Gastroesophageal sphincter (tissue), 4 donors: ENCODE measurements around the gene USP40. TPM values are rescaled to one million over a fixed set of nuclear protein-coding genes. Genes with fewer than 3 reads are reported as not detected.

Source experiments
- ATAC-seq: fragments of 150-250 bp; one replicate; pipeline ENCODE4 v1.9.1; 2016; ENCODE audit warnings: mild to moderate bottlenecking, moderate library complexity
- H3K27ac ChIP-seq, 4 donors: fragments of 200-600 bp; sonication (generic) in 3 of 4; 1 replicate in 3 of 4; 2 replicates in 1 of 4; pipeline ENCODE4 v1.5.1; 2016 to 2019
- H3K27me3 ChIP-seq: fragments of 200-600 bp; sonication (generic); one replicate; pipeline ENCODE4 v1.5.1; 2019
- H3K36me3 ChIP-seq, 2 donors: fragments of 200-600 bp; sonication (generic); one replicate each; pipeline ENCODE4 v1.5.1; 2019; ENCODE audit warnings: control low read depth in 1 of 2
- H3K4me1 ChIP-seq, 3 donors: fragments of 200-600 bp; sonication (generic); 1 replicate in 2 of 3; 2 replicates in 1 of 3; pipeline ENCODE4 v1.5.1; 2016 to 2019; ENCODE audit warnings: control low read depth in 2 of 3
- H3K4me3 ChIP-seq, 2 donors: fragments of 200-600 bp; sonication (generic); one replicate each; pipeline ENCODE4 v1.5.1; 2019; ENCODE audit warnings: mild to moderate bottlenecking in 1 of 2, moderate library complexity in 1 of 2
- H3K9me3 ChIP-seq, 3 donors: fragments of 200-600 bp; sonication (generic); one replicate each; pipeline ENCODE4 v1.5.1; 2017 to 2019; ENCODE audit warnings: control low read depth in 2 of 3
- CTCF ChIP-seq, 4 experiments: fragments of 200-600 bp in 2 of 4; fragments of 450-650 bp in 2 of 4; sonication (generic) in 1 of 4; IDR thresholded peaks; one replicate each; pipeline ENCODE4 v1.5.1; 2017 to 2019; ENCODE audit warnings: antibody characterized with exemption in 4 of 4, mild to moderate bottlenecking in 2 of 4, moderate library complexity in 2 of 4
- EP300 ChIP-seq: sonication (generic); formaldehyde crosslinking; IDR thresholded peaks from one replicate; pipeline ENCODE4 v1.6.1; 2017; ENCODE audit warnings: antibody characterized with exemption, mild to moderate bottlenecking
- POLR2A ChIP-seq, 2 donors: fragments of 450-650 bp; IDR thresholded peaks; one replicate each; pipeline ENCODE4 v1.6.1; 2017; ENCODE audit warnings: antibody characterized with exemption in 2 of 2, mild to moderate bottlenecking in 2 of 2, moderate library complexity in 1 of 2
- POLR2AphosphoS5 ChIP-seq: sonication (generic); formaldehyde crosslinking; IDR thresholded peaks from one replicate; pipeline ENCODE4 v1.6.1; 2017; ENCODE audit warnings: antibody characterized with exemption
- WGBS, 2 donors: methylation state at CpG; one replicate each; pipeline ENCODE4 v1.1.5; 2018; ENCODE audit warnings: low coverage in 1 of 2; 5-methylcytosine and 5-hydroxymethylcytosine counted together
- total RNA-seq, 4 donors: library from RNA; depleted of rRNA; stranded (reverse); fragments of >200 nt; gene quantifications; one replicate each; pipeline ENCODE4 v1.1.0, GENCODE V29; 2016

Gene USP40
- total RNA-seq, 4 donors from 2014 or later, result 13.5 to 52.6 (median 18.2) TPM

- no peaks in the 10 kb centered on the region for H3K4me1 ChIP-seq
- H3K27me3 ChIP-seq, result no peaks in the 10 kb centered on the region
- no peak overlapping the region for H3K4me3 ChIP-seq
- WGBS, 2 donors, result 0 to 67% methylated on average over 1 to 3 of the region's 5 CpGs
- H3K27ac ChIP-seq, result no peak overlapping the region
- H3K9me3 ChIP-seq, result no peaks in the 10 kb centered on the region
- TF ChIP-seq EP300 (no peak), CTCF (IDR thresholded peaks at IDR 0.05) (no peak), POLR2AphosphoS5 (peak; percentile 16), POLR2A (IDR thresholded peaks at IDR 0.05) (no peak)
- ATAC-seq, result peak; percentile 90
- H3K36me3 ChIP-seq, result peaks cover 5 to 76% of the 10 kb centered on the region in 2 donors
Measured at GRCh38 chr2:233542507-233542906, 24.1 kb downstream of the USP40 start.

GRCh38 chr2:233538741-233539140 is 27.8 kb downstream of the USP40 start:
- WGBS, 2 donors, result 96 to 100% methylated on average over 4 to 5 of the region's 5 CpGs
- no peaks in the 10 kb centered on the region for H3K27me3 ChIP-seq
- no peak for ATAC-seq
- TF ChIP-seq CTCF (IDR thresholded peaks at IDR 0.05) (no peak), EP300 (no peak), POLR2A (IDR thresholded peaks at IDR 0.05) (no peak), POLR2AphosphoS5 (no peak)
- H3K27ac ChIP-seq, result no peak overlapping the region
- H3K36me3 ChIP-seq, result peaks cover 0 to 63% of the 10 kb centered on the region in 2 donors
- H3K4me1 ChIP-seq, result no peaks in the 10 kb centered on the region
- H3K9me3 ChIP-seq, result no peaks in the 10 kb centered on the region
- no peak overlapping the region for H3K4me3 ChIP-seq

- H3K4me3 ChIP-seq, result no peak overlapping the region
- TF ChIP-seq POLR2AphosphoS5, result no peak
- ATAC-seq, result no peak
- H3K36me3 ChIP-seq, result peaks cover 0 to 61% of the 10 kb centered on the region in 2 donors
- no peaks in the 10 kb centered on the region for H3K4me1 ChIP-seq
- H3K9me3 ChIP-seq, result no peaks in the 10 kb centered on the region
- H3K27me3 ChIP-seq, result no peaks in the 10 kb centered on the region
- H3K27ac ChIP-seq, result no peak overlapping the region
Measured at GRCh38 chr2:233535271-233535670, 31.3 kb downstream of the USP40 start.

GRCh38 chr2:233532971-233533370 is 33.6 kb downstream of the USP40 start:
- WGBS, 2 donors, result 100% methylated on average over 1 of the region's 1 CpG
- Histone ChIP-seq H3K36me3 (peaks cover 0 to 61% of the 10 kb centered on the region in 2 donors), H3K27ac (no peak overlapping the region), H3K27me3 (no peaks in the 10 kb centered on the region), H3K4me1 (no peaks in the 10 kb centered on the region), H3K4me3 (no peak overlapping the region), H3K9me3 (no peaks in the 10 kb centered on the region)
- TF ChIP-seq EP300 (no peak), POLR2AphosphoS5 (no peak)
- ATAC-seq, result no peak

GRCh38 chr2:233531955-233532354 is 34.6 kb downstream of the USP40 start:
- Histone ChIP-seq H3K9me3 (no peaks in the 10 kb centered on the region), H3K27me3 (no peaks in the 10 kb centered on the region), H3K4me1 (no peaks in the 10 kb centered on the region), H3K27ac (no peak overlapping the region), H3K36me3 (peaks cover 0 to 67% of the 10 kb centered on the region in 2 donors), H3K4me3 (no peak overlapping the region)
- 72 to 75% methylated on average over 6 of the region's 6 CpGs for WGBS, 2 donors
- no peak for ATAC-seq
- TF ChIP-seq EP300, result no peak
- no peak for TF ChIP-seq POLR2AphosphoS5
- no peak for TF ChIP-seq CTCF (IDR thresholded peaks at IDR 0.05)
- TF ChIP-seq POLR2A (IDR thresholded peaks at IDR 0.05), result no peak

- no peak for ATAC-seq
- Histone ChIP-seq H3K4me3 (no peak overlapping the region), H3K36me3 (peaks cover 0 to 76% of the 10 kb centered on the region in 2 donors), H3K4me1 (no peaks in the 10 kb centered on the region), H3K27me3 (no peaks in the 10 kb centered on the region), H3K9me3 (no peaks in the 10 kb centered on the region), H3K27ac (no peak overlapping the region)
- WGBS, 2 donors, result 73 to 78% methylated on average over 1 of the region's 1 CpG
- TF ChIP-seq POLR2AphosphoS5 (no peak), EP300 (no peak), POLR2A (IDR thresholded peaks at IDR 0.05) (no peak), CTCF (IDR thresholded peaks at IDR 0.05) (no peak)
Measured at GRCh38 chr2:233530381-233530780, 36.2 kb downstream of the USP40 start.
